ENCODE measurements around the gene APPL2. TPM values are rescaled to one million over a fixed set of nuclear protein-coding genes. Genes with fewer than 3 reads are reported as not detected.
"Not testable (repeated sequence)": the region's sequence is repeated elsewhere in the genome, so short reads cannot be mapped to it uniquely, and the experiment has no call there.

APPL2 gene
- polyA plus RNA-seq, 2 of the 4 experiments (the other 2 are of a cell fraction), result 24.1 to 62.6 TPM

DNA sequence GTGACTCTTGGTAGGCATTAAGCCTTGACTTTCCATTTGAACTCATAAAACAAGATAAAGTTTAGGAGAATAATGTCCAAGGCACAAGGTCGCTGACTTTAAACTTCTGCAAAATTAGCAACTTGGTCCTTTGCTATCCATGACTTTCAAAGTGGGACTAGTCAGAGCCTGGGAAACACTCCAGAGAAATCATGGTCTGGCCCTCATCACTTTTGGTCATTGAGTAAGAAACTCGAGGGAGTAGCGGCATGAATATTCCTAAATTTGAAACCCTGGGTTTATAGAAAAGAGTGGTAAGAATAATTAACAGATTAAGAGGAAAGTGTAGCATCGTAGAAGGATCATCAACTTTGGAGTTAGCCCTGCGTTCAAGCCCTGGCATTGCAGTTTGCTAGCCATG lies 16.9 kb upstream of the APPL2 start (continued):
- TF ChIP-seq, protein P1, sequence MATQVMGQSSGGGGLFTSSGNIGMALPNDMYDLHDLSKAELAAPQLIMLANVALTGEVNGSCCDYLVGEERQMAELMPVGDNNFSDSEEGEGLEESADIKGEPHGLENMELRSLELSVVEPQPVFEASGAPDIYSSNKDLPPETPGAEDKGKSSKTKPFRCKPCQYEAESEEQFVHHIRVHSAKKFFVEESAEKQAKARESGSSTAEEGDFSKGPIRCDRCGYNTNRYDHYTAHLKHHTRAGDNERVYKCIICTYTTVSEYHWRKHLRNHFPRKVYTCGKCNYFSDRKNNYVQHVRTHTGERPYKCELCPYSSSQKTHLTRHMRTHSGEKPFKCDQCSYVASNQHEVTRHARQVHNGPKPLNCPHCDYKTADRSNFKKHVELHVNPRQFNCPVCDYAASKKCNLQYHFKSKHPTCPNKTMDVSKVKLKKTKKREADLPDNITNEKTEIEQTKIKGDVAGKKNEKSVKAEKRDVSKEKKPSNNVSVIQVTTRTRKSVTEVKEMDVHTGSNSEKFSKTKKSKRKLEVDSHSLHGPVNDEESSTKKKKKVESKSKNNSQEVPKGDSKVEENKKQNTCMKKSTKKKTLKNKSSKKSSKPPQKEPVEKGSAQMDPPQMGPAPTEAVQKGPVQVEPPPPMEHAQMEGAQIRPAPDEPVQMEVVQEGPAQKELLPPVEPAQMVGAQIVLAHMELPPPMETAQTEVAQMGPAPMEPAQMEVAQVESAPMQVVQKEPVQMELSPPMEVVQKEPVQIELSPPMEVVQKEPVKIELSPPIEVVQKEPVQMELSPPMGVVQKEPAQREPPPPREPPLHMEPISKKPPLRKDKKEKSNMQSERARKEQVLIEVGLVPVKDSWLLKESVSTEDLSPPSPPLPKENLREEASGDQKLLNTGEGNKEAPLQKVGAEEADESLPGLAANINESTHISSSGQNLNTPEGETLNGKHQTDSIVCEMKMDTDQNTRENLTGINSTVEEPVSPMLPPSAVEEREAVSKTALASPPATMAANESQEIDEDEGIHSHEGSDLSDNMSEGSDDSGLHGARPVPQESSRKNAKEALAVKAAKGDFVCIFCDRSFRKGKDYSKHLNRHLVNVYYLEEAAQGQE (IDR thresholded peaks at IDR 0.05), result no peak
- TF ChIP-seq RNF2 (IDR thresholded peaks at IDR 0.05; ENCODE audit: borderline replicate concordance, low read depth) (no peak), NFE2L2 (conservative IDR thresholded peaks at IDR 0.05; ENCODE audit: low read length) (no peak), KDM1A (IDR thresholded peaks at IDR 0.05; ENCODE audit: low read depth) (no peak)
- TF ChIP-seq, protein P2, sequence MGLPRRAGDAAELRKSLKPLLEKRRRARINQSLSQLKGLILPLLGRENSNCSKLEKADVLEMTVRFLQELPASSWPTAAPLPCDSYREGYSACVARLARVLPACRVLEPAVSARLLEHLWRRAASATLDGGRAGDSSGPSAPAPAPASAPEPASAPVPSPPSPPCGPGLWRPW (IDR thresholded peaks at IDR 0.05), result no peak

DNA sequence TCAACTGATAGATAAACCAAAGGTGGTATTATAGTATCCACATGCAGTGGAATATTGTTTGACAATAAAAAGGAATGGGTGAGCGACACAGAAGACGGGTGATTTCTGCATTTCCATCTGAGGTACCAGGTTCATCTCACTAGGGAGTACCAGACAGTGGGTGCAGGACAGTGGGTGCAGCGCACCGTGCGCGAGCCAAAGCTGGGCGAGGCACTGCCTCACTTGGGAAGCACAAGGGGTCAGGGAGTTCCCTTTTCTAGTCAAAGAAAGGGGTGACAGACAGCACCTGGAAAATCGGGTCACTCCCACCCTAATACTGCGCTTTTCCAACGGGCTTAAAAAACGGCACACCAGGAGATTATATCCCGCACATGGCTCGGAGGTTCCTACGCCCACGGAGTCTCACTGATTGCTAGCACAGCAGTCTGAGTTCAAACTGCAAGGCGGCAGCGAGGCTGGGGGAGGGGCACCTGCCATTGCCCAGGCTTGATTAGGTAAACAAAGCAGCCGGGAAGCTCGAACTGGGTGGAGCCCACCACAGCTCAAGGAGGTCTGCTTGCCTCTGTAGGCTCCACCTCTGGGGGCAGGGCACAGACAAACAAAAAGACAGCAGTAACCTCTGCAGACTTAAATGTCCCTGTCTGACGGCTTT lies 9.9 kb upstream of the APPL2 start:
- WGBS (ENCODE audit: missing lambda C conversion rate), result 69% methylated on average over 19 of the region's 20 CpGs
- CTCF ChIA-PET; H3K27ac ChIP-seq; H3K9me3 ChIP-seq; POLR2A ChIA-PET; FAIRE-seq; H3K4me1 ChIP-seq; H3K4me2 ChIP-seq; DNase-seq (ENCODE audit: low read depth in 1 of 2, low spot score in 1 of 2); H3K4me3 ChIP-seq; ATAC-seq: not testable (repeated sequence)

DNA sequence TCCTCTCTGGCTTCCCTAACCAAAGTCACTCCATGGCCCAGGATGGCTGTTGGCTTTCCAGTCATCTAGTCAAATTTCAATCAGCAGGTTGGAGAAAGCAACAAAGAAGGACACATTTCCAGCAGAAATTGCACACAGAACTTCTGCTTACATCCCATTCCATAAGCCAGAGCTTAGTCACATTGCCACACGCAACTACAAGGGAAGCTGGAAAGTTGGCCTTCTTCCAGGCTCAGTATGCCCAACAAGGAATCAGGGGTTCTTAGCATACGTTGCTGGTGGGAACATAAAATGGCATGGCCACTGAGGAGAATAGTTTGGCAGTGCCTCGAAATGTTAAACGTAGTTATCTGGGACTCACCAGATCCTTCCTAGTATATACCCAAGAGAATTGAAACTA lies 9.3 kb upstream of the APPL2 start:
- CTCF ChIA-PET, result no interaction called here
- FAIRE-seq, result no peak
- Histone ChIP-seq H3K4me3 (no peak overlapping the region), H3K27ac (no peak overlapping the region), H3K9me3 (no peaks in the 10 kb centered on the region), H3K4me2 (no peak overlapping the region), H3K4me1 (no peaks in the 10 kb centered on the region)
- DNase-seq (ENCODE audit: low read depth in 1 of 2, low spot score in 1 of 2), result no peak
- no peak for ATAC-seq
- POLR2A ChIA-PET, result no interaction called here
- no peak for TF ChIP-seq RCOR1 (IDR thresholded peaks at IDR 0.05; ENCODE audit: low read depth, low read length)
- TF ChIP-seq EP300 (IDR thresholded peaks at IDR 0.05), result no peak
- TF ChIP-seq NFE2L2 (conservative IDR thresholded peaks at IDR 0.05; ENCODE audit: low read length), result no peak
- no peak for TF ChIP-seq GATA3 (IDR thresholded peaks at IDR 0.05; ENCODE audit: borderline replicate concordance)
- TF ChIP-seq ZNF302 (CRISPR knock-in tag; IDR thresholded peaks at IDR 0.05), result no peak
- TF ChIP-seq ZFP36 (IDR thresholded peaks at IDR 0.05; ENCODE audit: borderline replicate concordance, partially characterized antibody), result no peak
- TF ChIP-seq CHD2 (IDR thresholded peaks at IDR 0.05; ENCODE audit: low read length, partially characterized antibody), result no peak
- TF ChIP-seq RNF2 (IDR thresholded peaks at IDR 0.05; ENCODE audit: borderline replicate concordance, low read depth), result no peak
- no peak for TF ChIP-seq HOXA7 (CRISPR knock-in tag; IDR thresholded peaks at IDR 0.05)
- TF ChIP-seq NPAS2 (CRISPR knock-in tag; IDR thresholded peaks at IDR 0.05; ENCODE audit: borderline replicate concordance), result no peak
- TF ChIP-seq EHMT2 (IDR thresholded peaks at IDR 0.05; ENCODE audit: low read depth), result no peak
- no peak for TF ChIP-seq NR3C1 (IDR thresholded peaks at IDR 0.05)
- TF ChIP-seq EHF (CRISPR knock-in tag; IDR thresholded peaks at IDR 0.05), result no peak
- no peak for TF ChIP-seq CEBPB (IDR thresholded peaks at IDR 0.05)
- TF ChIP-seq POLR2AphosphoS2 (conservative IDR thresholded peaks at IDR 0.05; ENCODE audit: low read length), result no peak
- WGBS (ENCODE audit: missing lambda C conversion rate), result 78% methylated on average over 4 of the region's 4 CpGs

DNA sequence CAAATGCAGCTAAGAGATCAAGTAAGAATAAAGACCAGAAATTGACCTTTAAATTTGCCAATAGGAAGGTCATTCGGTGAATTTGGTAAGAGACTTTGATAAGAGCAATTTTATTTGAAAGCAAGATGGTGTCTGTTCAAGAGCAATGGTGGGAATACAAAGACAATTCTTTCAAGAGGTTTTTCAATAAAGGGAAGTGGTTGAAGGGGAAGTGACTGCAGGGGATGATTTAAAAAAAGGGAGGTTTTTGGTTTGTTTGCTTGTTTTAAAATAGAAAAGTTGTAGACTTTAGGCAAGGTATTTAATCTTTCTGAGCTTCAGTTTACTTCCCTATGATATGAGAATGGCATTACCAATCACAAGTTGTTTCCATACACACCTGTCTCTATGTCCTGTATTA lies 4.3 kb upstream of the APPL2 start:
- no peaks in the 10 kb centered on the region; the same call in 2 of the 3 replicates for H3K4me1 ChIP-seq
- ChIA-PET CTCF (no interaction called here), POLR2A (interaction anchor here (0.6 kb wide), 1 partner anchor 96 kb away, joined by 3 read pairs; no protein-coding TSS in a partner anchor)
- H3K4me2 ChIP-seq, result no peak overlapping the region
- H3K4me3 ChIP-seq, result no peak overlapping the region
- H3K27ac ChIP-seq, result no peak overlapping the region
- no peaks in the 10 kb centered on the region for H3K9me3 ChIP-seq
- ATAC-seq, result no peak
- DNase-seq (ENCODE audit: low read depth in 1 of 2, low spot score in 1 of 2), result no peak
- WGBS (ENCODE audit: missing lambda C conversion rate), result 57% methylated on average over 1 of the region's 1 CpG
- no peak for FAIRE-seq
- TF ChIP-seq, protein P3, sequence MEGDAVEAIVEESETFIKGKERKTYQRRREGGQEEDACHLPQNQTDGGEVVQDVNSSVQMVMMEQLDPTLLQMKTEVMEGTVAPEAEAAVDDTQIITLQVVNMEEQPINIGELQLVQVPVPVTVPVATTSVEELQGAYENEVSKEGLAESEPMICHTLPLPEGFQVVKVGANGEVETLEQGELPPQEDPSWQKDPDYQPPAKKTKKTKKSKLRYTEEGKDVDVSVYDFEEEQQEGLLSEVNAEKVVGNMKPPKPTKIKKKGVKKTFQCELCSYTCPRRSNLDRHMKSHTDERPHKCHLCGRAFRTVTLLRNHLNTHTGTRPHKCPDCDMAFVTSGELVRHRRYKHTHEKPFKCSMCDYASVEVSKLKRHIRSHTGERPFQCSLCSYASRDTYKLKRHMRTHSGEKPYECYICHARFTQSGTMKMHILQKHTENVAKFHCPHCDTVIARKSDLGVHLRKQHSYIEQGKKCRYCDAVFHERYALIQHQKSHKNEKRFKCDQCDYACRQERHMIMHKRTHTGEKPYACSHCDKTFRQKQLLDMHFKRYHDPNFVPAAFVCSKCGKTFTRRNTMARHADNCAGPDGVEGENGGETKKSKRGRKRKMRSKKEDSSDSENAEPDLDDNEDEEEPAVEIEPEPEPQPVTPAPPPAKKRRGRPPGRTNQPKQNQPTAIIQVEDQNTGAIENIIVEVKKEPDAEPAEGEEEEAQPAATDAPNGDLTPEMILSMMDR (IDR thresholded peaks at IDR 0.05), result no peak
- TF ChIP-seq RCOR1 (IDR thresholded peaks at IDR 0.05; ENCODE audit: low read depth, low read length) (no peak), SREBF2 (IDR thresholded peaks at IDR 0.05) (no peak), ZSCAN20 (CRISPR knock-in tag; IDR thresholded peaks at IDR 0.05) (no peak), CEBPB (IDR thresholded peaks at IDR 0.05) (no peak), MAFK (IDR thresholded peaks at IDR 0.05; ENCODE audit: partially characterized antibody) (no peak), HEYL (CRISPR knock-in tag; IDR thresholded peaks at IDR 0.05) (no peak), ZFP36 (IDR thresholded peaks at IDR 0.05; ENCODE audit: borderline replicate concordance, partially characterized antibody) (no peak), KDM1A (IDR thresholded peaks at IDR 0.05; ENCODE audit: low read depth) (no peak), HOXA7 (CRISPR knock-in tag; IDR thresholded peaks at IDR 0.05) (no peak), POLR2A (IDR thresholded peaks at IDR 0.05; ENCODE audit: low read length) (no peak), PHF8 (IDR thresholded peaks at IDR 0.05; ENCODE audit: borderline replicate concordance, low read depth) (no peak), JUN (IDR thresholded peaks at IDR 0.05) (no peak)
- TF ChIP-seq, protein P4, sequence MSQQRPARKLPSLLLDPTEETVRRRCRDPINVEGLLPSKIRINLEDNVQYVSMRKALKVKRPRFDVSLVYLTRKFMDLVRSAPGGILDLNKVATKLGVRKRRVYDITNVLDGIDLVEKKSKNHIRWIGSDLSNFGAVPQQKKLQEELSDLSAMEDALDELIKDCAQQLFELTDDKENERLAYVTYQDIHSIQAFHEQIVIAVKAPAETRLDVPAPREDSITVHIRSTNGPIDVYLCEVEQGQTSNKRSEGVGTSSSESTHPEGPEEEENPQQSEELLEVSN (IDR thresholded peaks at IDR 0.05; ENCODE audit: borderline replicate concordance, low read depth), result no peak

Measured in A549 (cell line).